Anterior cingulate cortex (tissue), 58 donors: Measurements from ENCODE around the gene ANKLE1.

Experiments
- DNase-seq, 58 donors: peaks; one replicate each; lab custom pipeline; 2025; lab: John Stamatoyannopoulos, UW

The ANKLE1 gene

GRCh38 chr19:17335575-17335974 is 53.9 kb downstream of the ANKLE1 start:
- DNase-seq = no peak
